Smooth muscle cell (in vitro differentiated cells): Measurements from ENCODE around the gene ALDH2. TPM values are rescaled to one million over a fixed set of nuclear protein-coding genes. Genes with fewer than 3 reads are reported as not detected.

ENCODE experiments used
- DNase-seq: peaks from one replicate; lab custom pipeline; 2025; ENCODE audit not compliant: unreplicated experiment; lab: John Stamatoyannopoulos, UW
- H2AFZ ChIP-seq: fragments of 200-600 bp; sonication (generic); 2 replicates; pipeline ENCODE4 v1.6.0; 2016; ENCODE audit warnings: antibody characterized with exemption, low read depth, mild to moderate bottlenecking
- H3F3A ChIP-seq: fragments of 200-600 bp; sonication (generic); 2 replicates; pipeline ENCODE4 v1.6.0; 2017; ENCODE audit warnings: antibody characterized with exemption, low read depth
- H3K27ac ChIP-seq: fragments of 200-600 bp; sonication (generic); 2 replicates; pipeline ENCODE4 v1.5.1; 2016; ENCODE audit warnings: low read depth, mild to moderate bottlenecking
- H3K27me3 ChIP-seq: fragments of 200-600 bp; sonication (generic); 2 replicates; pipeline ENCODE4 v1.6.1; 2016; ENCODE audit warnings: low read depth, mild to moderate bottlenecking
- H3K36me3 ChIP-seq: fragments of 200-600 bp; sonication (generic); 2 replicates; pipeline ENCODE4 v1.5.1; 2016; ENCODE audit warnings: low read depth
- H3K4me1 ChIP-seq: fragments of 200-600 bp; sonication (generic); 2 replicates; pipeline ENCODE4 v1.5.1; 2016; ENCODE audit warnings: low read depth
- H3K4me2 ChIP-seq: fragments of 200-600 bp; sonication (generic); 2 replicates; pipeline ENCODE4 v1.6.0; 2016; ENCODE audit warnings: mild to moderate bottlenecking
- H3K4me3 ChIP-seq: fragments of 200-600 bp; sonication (generic); 2 replicates; pipeline ENCODE4 v1.5.1; 2016; ENCODE audit warnings: mild to moderate bottlenecking
- H3K79me2 ChIP-seq: fragments of 200-600 bp; sonication (generic); 2 replicates; pipeline ENCODE4 v1.6.0; 2016; ENCODE audit warnings: low read depth, mild to moderate bottlenecking
- H3K9ac ChIP-seq: fragments of 200-600 bp; sonication (generic); 2 replicates; pipeline ENCODE4 v1.6.0; 2016; ENCODE audit warnings: low read depth
- H3K9me3 ChIP-seq: fragments of 200-600 bp; sonication (generic); replicated peaks from 2 replicates; pipeline ENCODE4 v1.5.1; 2016; ENCODE audit warnings: low read depth
- H4K20me1 ChIP-seq: fragments of 200-600 bp; sonication (generic); 2 replicates; pipeline ENCODE4 v1.6.0; 2016; ENCODE audit warnings: low read depth
- CTCF ChIP-seq: fragments of 200-600 bp; sonication (generic); IDR thresholded peaks from 2 replicates; pipeline ENCODE4 v1.5.1; 2017; ENCODE audit warnings: borderline replicate concordance, mild to moderate bottlenecking, antibody characterized with exemption; ENCODE audit not compliant: insufficient read depth, poor library complexity, severe bottlenecking
- WGBS: methylation state at CpG from one replicate; pipeline ENCODE4 v1.1.7; 2016; ENCODE audit warnings: low lambda C conversion rate; 5-methylcytosine and 5-hydroxymethylcytosine counted together
- polyA plus RNA-seq: library from polyadenylated mRNA; unstranded; fragments of >200 nt; fragmentation: Nextera tagmentation; extraction: Ambion mirVana; gene quantifications from 2 replicates; pipeline ENCODE4 v1.2.1, GENCODE V29; 2016
- total RNA-seq: library from RNA; depleted of rRNA; stranded (reverse); fragments of >200 nt; gene quantifications from 2 replicates; pipeline ENCODE4 v1.2.3, GENCODE V29; 2014

Gene ALDH2
- total and polyA plus RNA-seq, 2 experiments from 2014 or later, result 17.0 to 54.6 TPM

DNA sequence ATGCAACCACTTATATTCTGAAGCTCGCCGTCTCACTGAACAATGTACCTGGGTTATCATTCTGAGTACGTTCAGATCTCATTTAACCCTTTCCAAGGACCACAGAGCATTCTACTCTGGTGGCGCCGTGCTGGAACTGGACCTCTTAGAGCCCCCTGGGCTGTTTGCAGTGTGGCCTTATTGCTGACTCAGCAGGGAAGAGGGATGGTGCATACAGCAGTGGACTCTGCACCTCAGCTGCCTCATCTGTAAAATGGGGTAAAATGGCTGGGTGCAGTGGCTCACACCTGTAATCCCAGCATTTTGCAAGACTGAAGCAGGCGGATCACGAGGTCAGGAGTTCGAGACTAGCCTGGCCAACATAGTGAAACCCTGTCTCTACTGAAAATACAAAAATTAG is 2.9 kb downstream of the ALDH2 start:
- DNase-seq, result no peak
- no peak overlapping the region for H3K27ac ChIP-seq
- H3K4me1 ChIP-seq, result peaks cover 23% of the 10 kb centered on the region
- peaks cover 67% of the 10 kb centered on the region for H4K20me1 ChIP-seq
- peaks cover 53% of the 10 kb centered on the region for H3K79me2 ChIP-seq
- no peaks in the 10 kb centered on the region for H3K9me3 ChIP-seq
- H3K9ac ChIP-seq, result no peak overlapping the region
- peaks cover 12% of the 10 kb centered on the region for H3F3A ChIP-seq
- WGBS, result 86% methylated on average over 8 of the region's 8 CpGs
- H3K36me3 ChIP-seq, result no peaks in the 10 kb centered on the region
- no peak overlapping the region for H3K4me2 ChIP-seq
- no peak overlapping the region for H3K4me3 ChIP-seq
- no peak overlapping the region for H2AFZ ChIP-seq
- H3K27me3 ChIP-seq, result no peaks in the 10 kb centered on the region
- TF ChIP-seq CTCF, result no peak

DNA sequence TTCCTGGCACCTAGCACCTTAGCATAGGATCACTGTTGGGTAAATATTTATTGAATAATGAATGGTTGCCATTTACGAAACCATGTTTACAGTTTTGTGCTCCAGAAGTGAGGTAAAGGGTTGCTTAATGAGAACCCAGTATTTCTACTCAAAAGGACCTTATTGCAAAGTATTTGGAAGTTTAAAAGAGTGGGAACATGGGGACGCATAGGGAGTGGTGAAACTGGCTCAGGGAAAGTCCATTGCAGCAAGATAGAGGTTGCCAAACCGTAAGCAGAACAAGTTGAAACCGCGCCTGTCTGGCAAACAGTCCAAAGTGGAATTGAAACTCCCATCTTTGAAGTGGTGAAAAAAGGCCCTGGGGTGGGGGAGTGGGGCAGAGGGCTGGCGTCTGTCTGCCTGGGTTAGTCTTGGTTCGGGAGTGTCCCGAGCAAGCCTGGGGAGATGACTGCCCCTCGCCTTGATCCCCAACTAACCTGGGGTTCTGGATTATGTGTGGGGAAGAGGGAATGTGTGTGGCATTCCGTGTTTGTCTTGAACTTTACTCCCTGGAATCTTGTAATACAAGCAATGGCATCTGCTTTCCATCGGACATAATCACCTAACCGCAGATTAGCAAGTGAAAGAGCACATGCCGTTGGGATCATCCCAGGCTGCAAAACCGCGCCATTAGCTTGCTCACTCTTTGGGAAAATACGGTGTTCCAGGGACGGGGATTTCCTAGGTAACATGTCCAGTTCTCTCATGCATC is 7.2 kb downstream of the ALDH2 start:
- peaks cover 20% of the 10 kb centered on the region for H3F3A ChIP-seq
- H3K4me2 ChIP-seq, result peak overlapping the region; percentile 76
- H4K20me1 ChIP-seq, result peaks cover 84% of the 10 kb centered on the region
- peak overlapping the region; percentile 10 for H3K9ac ChIP-seq
- peaks cover 22% of the 10 kb centered on the region for H3K4me1 ChIP-seq
- H3K4me3 ChIP-seq, result peak overlapping the region; percentile 29
- 5% methylated on average over 17 of the region's 17 CpGs for WGBS
- DNase-seq, result peak; percentile 21
- H2AFZ ChIP-seq, result no peak overlapping the region
- no peak for TF ChIP-seq CTCF
- no peaks in the 10 kb centered on the region for H3K36me3 ChIP-seq
- H3K27me3 ChIP-seq, result no peaks in the 10 kb centered on the region
- H3K9me3 ChIP-seq, result no peaks in the 10 kb centered on the region
- peaks cover 57% of the 10 kb centered on the region for H3K79me2 ChIP-seq
- peak overlapping the region; percentile 69 for H3K27ac ChIP-seq

DNA sequence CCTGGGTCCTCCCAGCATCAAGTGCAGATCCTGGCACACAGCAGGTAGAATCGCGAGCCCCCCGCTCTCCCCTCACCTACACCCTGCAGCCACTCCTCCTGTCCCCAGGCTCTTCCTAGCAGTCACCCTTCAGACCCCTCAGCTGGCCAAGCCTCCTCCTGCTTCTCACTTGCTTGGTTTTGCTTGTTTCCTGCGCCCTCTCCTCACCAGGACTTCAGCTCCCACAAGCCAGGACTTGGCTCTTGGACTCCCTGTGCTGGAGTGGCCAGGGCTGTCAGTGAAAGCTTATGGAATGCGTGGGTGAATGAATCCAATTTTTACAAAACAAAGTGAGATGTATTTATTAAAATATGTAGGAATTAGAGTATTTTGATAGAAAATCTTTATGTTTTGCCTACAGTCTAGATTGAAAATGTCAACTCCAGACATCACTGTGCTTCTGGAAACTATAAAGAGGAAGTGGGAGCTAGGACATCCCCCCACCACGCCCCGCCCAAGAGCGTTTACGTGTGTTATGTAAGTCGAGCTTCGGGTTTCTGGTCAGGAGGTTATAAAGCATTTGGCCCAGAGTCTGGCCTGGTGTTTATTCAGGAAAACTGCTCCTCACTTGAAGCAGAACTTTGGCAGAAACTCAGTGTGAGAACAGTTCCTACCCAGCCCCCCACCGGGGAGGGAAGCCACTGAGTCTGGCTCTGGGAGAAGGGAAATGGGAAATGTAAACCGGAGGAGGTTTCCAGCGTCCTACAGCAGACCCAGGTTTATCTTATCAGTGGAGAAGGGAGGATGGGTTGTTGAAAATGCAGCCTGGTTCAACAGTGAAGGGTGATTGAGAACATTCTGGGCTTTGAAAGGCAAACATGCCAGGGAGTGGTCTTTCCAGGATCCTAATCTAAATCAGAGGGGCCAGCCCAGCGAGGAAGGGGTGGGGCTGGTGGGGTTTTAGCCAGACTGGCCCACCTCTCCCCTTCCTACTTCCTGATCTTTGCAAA is 8.8 kb downstream of the ALDH2 start:
- Histone ChIP-seq H3K9me3 (no peaks in the 10 kb centered on the region), H2AFZ (no peak overlapping the region), H3K27me3 (no peaks in the 10 kb centered on the region), H3K4me3 (peak overlapping the region; percentile 14), H3K9ac (no peak overlapping the region), H3F3A (peaks cover 20% of the 10 kb centered on the region), H3K27ac (peak overlapping the region; percentile 47), H3K36me3 (no peaks in the 10 kb centered on the region), H4K20me1 (peaks cover 76% of the 10 kb centered on the region), H3K79me2 (peaks cover 56% of the 10 kb centered on the region), H3K4me2 (peak overlapping the region; percentile 76), H3K4me1 (peaks cover 22% of the 10 kb centered on the region)
- TF ChIP-seq CTCF, result no peak
- 32% methylated on average over 15 of the region's 15 CpGs for whole genome bisulfite sequencing
- peak; percentile 17 for DNase-seq
